GM18502 (cell line): Measurements from ENCODE around the gene RAB40B.

Experiments used
- ATAC-seq: cut with Tn5 transposase; IDR thresholded peaks from one replicate; pipeline ENCODE4 v1.9.1; 2021; ENCODE audit warnings: mild to moderate bottlenecking; ENCODE audit not compliant: unreplicated experiment, poor library complexity

RAB40B gene

GRCh38 chr17:82630212-82630611 lies 68.3 kb downstream of the RAB40B start:
- ATAC-seq = no peak

GRCh38 chr17:82629748-82630147 lies 68.8 kb downstream of the RAB40B start:
- no peak for ATAC-seq

GRCh38 chr17:82627405-82627804 lies 71.1 kb downstream of the RAB40B start:
- no peak for ATAC-seq

- no peak for ATAC-seq
These were observed 74.8 kb downstream of the RAB40B start for GRCh38 chr17:82623707-82624106.

DNA sequence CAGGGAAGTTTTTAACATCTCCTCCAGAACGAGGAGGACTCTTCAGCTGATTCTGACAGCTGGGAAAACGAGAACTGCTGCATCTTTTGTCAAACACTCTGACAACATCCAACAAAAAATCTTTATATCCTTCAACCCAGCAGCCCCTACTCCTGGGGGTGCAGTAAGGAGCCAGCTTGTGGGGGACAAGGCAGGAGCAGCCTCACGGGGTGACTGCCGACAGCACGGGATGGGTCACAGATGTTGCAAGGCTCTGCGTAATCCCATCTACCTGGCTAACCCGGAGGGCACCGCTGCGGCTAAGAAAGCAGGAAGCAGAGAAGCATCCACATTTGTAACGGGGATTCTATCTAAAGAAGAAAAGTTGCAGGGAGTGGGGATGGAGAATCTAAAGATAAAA lies 78.9 kb downstream of the RAB40B start:
- no peak for ATAC-seq

DNA sequence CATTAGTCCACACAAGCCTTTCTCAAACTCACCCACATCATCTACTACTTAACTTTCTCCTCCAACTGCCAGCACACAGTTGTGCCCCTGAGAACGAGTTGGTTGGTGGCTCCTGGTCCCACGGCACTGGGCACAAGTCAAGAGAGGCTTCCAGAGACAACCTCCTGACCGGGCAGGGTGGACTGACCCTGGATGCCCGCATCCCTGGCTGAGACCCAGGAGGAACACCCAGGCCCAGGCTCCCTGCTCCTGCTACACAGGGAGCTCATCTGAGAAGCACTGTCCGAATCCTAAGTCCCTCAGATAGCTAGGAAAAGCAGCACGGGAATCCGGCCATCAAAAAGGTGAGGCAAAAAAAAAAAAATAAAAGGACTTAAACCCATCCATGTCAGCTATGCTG lies 79.3 kb downstream of the RAB40B start:
- ATAC-seq = no peak

DNA sequence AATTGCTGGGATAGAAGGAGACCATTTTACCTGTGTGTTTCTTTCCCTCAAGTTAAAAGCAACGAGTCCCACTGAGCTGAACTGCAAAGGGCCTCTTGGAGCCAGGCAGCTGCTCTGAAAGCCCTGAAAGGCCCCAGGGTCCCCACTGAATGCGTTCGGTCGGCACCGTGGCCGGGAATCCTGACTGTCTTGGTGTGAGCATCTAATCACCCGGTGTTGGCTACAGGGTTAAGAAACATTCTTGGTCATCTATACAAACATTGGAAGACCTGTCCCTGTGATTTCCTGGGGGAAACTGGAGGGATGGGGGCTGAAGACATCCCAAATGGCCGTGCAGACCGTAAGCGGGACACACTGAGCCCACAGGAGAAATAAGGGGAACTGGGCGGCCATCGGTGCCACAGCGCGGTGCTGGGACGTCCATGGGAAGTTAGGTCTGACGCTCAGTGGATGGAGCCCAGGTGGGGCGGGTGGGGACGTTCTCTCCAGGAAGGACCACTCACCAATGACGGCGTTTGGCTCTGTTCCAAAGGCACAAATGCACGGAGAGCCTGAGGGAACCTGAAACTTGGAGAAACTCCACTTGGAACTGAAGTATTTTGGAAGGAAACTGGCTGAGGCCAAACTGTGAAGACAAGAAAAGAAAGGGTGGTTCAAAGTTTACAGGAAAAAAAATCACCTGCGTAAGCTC lies 82.3 kb downstream of the RAB40B start:
- no peak for ATAC-seq

DNA sequence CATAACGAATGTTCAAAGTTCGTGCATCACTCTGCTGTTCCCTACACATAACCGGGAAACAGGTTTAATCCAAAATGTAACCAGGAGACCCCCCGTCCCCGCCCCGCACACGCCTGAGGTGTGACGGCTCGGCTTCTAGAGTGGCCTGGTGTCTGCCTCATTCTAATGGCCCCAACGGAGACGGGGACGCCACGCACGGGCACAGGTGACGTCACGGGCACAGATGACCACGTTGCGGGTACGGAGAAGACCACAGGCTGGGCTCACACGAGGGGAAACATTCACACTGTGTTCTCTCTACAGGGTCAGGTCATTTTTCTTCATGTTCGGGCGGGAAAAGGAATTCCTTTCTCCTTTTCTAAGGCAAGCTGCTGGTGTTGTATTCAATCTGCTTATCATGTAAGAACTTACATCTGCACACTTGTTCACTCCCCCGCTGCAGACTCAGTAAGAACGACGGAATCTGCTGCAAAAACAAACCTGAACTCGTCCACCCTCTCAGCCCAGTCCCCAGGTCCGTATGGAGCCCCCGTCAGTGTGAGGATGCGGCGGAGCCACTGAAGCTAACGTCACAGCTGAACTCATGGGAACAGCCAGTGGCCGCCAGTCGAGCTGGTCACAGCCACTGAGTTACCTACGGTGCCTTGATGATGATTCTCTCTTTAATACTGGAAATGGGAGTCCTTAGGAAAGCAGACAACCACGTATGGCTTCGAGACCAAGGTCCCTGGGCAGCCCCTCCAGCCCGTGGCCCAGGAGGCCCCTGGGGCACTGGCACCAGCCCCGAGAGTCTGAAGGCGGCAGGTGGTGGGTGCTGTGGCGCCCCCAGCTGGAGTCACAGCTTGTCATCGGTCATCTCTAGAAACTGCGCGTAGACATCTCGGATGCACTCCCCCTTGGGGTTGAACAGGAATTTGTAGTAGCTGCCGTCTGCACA lies 83.1 kb downstream of the RAB40B start:
- ATAC-seq = no peak

- no peak for ATAC-seq
These were observed 84.3 kb downstream of the RAB40B start for GRCh38 chr17:82614095-82614631.

- ATAC-seq = no peak
These were observed 85.0 kb downstream of the RAB40B start for GRCh38 chr17:82613283-82614094.

DNA sequence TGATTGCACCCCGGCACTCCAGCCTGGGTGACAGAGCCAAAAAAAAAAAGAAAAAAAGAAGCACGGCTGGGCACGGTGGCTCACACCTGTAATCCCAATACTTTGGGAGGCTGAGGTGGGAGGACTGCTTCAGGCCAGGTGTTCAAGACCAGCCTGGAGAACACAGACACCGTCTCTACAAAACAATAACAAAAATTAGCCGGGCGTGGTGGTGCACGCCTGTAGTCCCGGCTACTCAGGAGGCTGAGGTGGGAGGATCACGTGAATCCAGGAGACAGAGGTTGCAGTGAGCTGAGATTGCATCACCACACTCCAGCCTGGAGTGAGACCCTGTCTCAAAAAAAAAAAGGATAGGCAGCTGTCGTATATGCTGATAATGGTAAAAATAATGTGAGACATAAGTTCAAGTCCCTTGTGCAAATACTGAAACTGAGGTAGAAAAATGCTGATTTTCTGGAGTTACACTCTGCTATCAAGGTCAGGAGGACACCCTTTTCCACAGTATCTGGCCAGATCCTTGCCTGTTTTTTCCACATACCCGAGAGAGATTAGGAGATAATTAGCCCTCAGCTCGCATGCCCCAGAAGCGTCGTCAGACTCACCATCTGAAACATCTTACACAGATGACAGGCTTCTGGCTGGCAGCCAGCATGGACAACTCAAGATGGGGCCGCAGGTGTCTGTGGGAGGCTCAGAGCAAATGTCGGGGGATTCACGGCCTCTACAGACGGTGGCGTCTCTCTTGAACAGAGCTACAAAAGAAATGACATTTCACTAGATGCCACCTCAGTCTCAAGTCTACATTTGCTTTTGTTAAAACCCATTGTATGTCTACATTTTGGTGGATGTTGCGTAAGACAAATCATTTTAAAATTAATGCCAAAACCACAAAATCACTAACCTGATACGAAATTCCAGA lies 87.1 kb downstream of the RAB40B start:
- ATAC-seq = no peak

DNA sequence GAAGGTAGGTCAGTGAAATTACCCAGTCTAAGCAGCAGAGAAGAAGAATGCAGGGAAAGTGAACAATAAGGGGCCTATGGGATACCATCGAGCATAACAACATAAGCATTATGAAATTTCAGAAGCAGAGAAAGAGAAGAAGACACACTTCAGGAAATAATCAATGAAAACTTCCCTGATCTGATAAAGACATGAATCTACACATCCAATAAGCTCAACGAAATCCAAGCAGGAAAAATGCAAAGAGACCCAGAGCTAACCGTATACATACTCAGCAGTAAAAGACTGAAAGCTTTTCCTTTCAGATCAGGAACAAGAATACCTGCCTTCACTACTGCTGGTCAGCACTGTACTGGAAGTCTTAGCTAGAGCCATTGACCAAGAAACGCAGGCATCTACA lies 88.8 kb downstream of the RAB40B start:
- no peak for ATAC-seq

DNA sequence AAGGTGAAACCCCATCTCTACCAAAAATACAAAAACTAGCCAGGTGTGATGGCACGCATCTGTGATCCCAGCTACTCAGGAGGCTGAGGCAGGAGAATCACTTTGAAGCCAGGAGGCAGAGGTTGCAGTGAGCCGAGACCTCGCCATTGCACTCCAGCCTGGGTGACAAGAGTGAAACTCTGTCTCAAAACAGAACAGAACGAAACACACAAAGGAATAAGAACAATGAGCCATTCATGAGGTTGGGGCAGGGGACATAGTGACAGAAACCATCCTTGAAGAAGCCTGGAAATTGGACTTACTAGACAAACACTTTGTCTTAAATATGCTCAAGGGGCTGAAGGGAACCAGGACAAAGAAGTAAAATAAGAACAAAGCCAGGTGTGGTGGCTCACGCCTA lies 89.7 kb downstream of the RAB40B start:
- no peak for ATAC-seq

DNA sequence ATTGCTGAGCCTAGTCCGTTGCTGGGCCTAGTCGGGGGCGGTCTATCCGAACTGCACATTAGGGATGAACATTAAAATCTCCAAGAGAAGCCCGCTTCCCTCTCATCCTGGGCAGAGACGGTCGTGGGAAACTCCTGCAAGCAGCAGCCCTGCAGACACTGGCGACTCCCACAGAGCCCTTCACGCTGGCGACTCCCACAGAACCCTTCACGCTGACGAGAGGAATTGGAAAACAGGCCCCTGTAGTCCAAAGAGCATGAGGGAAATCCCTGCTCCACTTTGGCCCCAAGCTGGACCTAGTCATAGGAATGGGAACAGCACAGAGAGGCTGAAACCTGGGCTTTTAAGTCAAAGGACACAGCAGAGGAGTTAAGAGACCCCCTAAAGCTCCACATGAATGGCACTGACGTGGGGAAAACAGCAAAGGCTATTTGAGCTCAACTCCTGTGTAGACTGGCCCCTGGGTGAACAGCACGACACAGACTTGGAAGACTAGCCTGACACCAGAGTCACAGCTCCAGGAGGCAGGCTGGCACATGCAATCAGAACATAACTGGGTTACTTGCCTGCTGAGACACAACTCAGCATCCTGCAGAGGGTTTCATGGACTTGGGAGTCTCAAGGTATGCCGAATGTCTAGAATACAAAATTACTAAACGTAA lies 92.4 kb downstream of the RAB40B start:
- ATAC-seq = no peak
